ENCODE data around the gene EIPR1. TPM values are rescaled to one million over a fixed set of nuclear protein-coding genes. Genes with fewer than 3 reads are reported as not detected.

The EIPR1 gene
- total and polyA plus RNA-seq, 4 donors, result 12.0 to 26.8 (median 23.4) TPM

- WGBS, 2 donors, result 1% methylated on average over 61 of the region's 61 CpGs
- peak; percentile 87 for ATAC-seq (ENCODE audit: insufficient read depth, low FRiP score)
- Histone ChIP-seq H3K4me3 (peak within 1 kb of the TSS; percentile 98), H3K4me1 (ENCODE audit: control insufficient read depth in 5 of 5, insufficient read depth in 5 of 5, low read length in 5 of 5) (peaks cover 0 to 27% (median 14%) of the 10 kb centered on the region in 5 donors), H3K9ac (ENCODE audit: insufficient read depth in 1 of 2, low read length in 2 of 2) (peak within 1 kb of the TSS; percentile 76 to 83), H3K36me3 (ENCODE audit: control insufficient read depth in 4 of 4, insufficient read depth in 4 of 4, low read length in 4 of 4) (peaks cover 0 to 5% (median 0%) of the 10 kb centered on the region in 4 donors), H3K27me3 (ENCODE audit: control insufficient read depth in 3 of 3, insufficient read depth in 3 of 3, low read length in 2 of 3) (no peaks in the 10 kb centered on the region), H3K27ac (ENCODE audit: low read depth in 1 of 2, low read length in 1 of 2) (peak within 1 kb of the TSS; percentile 96 to 99), H3K9me3 (ENCODE audit: control insufficient read depth in 4 of 4, insufficient read depth in 3 of 4, low read length in 3 of 4) (no peaks in the 10 kb centered on the region)
- peak; percentile 92 to 94 (median 93) for DNase-seq
- TF ChIP-seq CTCF (IDR thresholded peaks at IDR 0.05; ENCODE audit: control extremely low read depth, extremely low read depth), result no peak
These were observed 2.3 kb upstream of the EIPR1 start, which contains the start of gene TRAPPC12 for GRCh38 chr2:3379647-3380534. Gene TRAPPC12, plus strand, starts transcription at chr2:3379694. Its CDS starts 7,930 bp downstream, at chr2:3387624.

GRCh38 chr2:3379339-3379646, 1.7 kb upstream of the EIPR1 start:
- Histone ChIP-seq H3K36me3 (ENCODE audit: control insufficient read depth in 4 of 4, insufficient read depth in 4 of 4, low read length in 4 of 4) (peaks cover 0 to 5% (median 0%) of the 10 kb centered on the region in 4 donors), H3K9me3 (ENCODE audit: control insufficient read depth in 4 of 4, insufficient read depth in 3 of 4, low read length in 3 of 4) (no peaks in the 10 kb centered on the region), H3K27me3 (ENCODE audit: control insufficient read depth in 3 of 3, insufficient read depth in 3 of 3, low read length in 2 of 3) (no peaks in the 10 kb centered on the region), H3K9ac (ENCODE audit: insufficient read depth in 1 of 2, low read length in 2 of 2) (peak overlapping the region in 1 of 2 donors; percentile 50), H3K27ac (ENCODE audit: low read depth in 1 of 2, low read length in 1 of 2) (peak overlapping the region; percentile 96 to 99), H3K4me1 (ENCODE audit: control insufficient read depth in 5 of 5, insufficient read depth in 5 of 5, low read length in 5 of 5) (peaks cover 0 to 27% (median 14%) of the 10 kb centered on the region in 5 donors), H3K4me3 (peak overlapping the region; percentile 98)
- TF ChIP-seq CTCF (IDR thresholded peaks at IDR 0.05; ENCODE audit: control extremely low read depth, extremely low read depth), result no peak
- no peak for ATAC-seq (ENCODE audit: insufficient read depth, low FRiP score)
- 7 to 9% methylated on average over 8 of the region's 8 CpGs for WGBS, 2 donors
- DNase-seq, result no peak

GRCh38 chr2:3377279-3377611, 373 bp downstream of the EIPR1 start:
- H3K36me3 ChIP-seq (ENCODE audit: control insufficient read depth in 4 of 4, insufficient read depth in 4 of 4, low read length in 4 of 4), result peaks cover 0 to 3% (median 0%) of the 10 kb centered on the region in 4 donors
- WGBS, 2 donors, result 0 to 1% methylated on average over 8 of the region's 8 CpGs
- H3K27ac ChIP-seq (ENCODE audit: low read depth in 1 of 2, low read length in 1 of 2), result peak overlapping the region; percentile 52 to 93
- H3K27me3 ChIP-seq (ENCODE audit: control insufficient read depth in 3 of 3, insufficient read depth in 3 of 3, low read length in 2 of 3), result no peaks in the 10 kb centered on the region
- peak overlapping the region; percentile 90 for H3K4me3 ChIP-seq
- no peak for TF ChIP-seq CTCF (IDR thresholded peaks at IDR 0.05; ENCODE audit: control extremely low read depth, extremely low read depth)
- DNase-seq (peak in 2 of 3 donors; percentile 51 to 55), ATAC-seq (ENCODE audit: insufficient read depth, low FRiP score) (peak; percentile 4)
- H3K9ac ChIP-seq (ENCODE audit: insufficient read depth in 1 of 2, low read length in 2 of 2), result peak overlapping the region in 1 of 2 donors; percentile 75
- no peaks in the 10 kb centered on the region for H3K9me3 ChIP-seq (ENCODE audit: control insufficient read depth in 4 of 4, insufficient read depth in 3 of 4, low read length in 3 of 4)
- H3K4me1 ChIP-seq (ENCODE audit: control insufficient read depth in 5 of 5, insufficient read depth in 5 of 5, low read length in 5 of 5), result peaks cover 0 to 27% (median 14%) of the 10 kb centered on the region in 5 donors
